HEK293T (cell line): ENCODE measurements around the gene SCAP.

Source experiments
- BHLHE40 ChIP-seq: fragments of 450-650 bp; IDR thresholded peaks from 2 replicates; pipeline ENCODE4 v1.6.1; 2016; ENCODE audit warnings: mild to moderate bottlenecking, moderate library complexity, borderline replicate concordance
- CTBP1 ChIP-seq: fragments of 450-650 bp; IDR thresholded peaks from 2 replicates; pipeline ENCODE4 v1.6.1; 2016; ENCODE audit warnings: borderline replicate concordance
- FOXK2 ChIP-seq: fragments of 450-650 bp; IDR thresholded peaks from 2 replicates; pipeline ENCODE4 v1.6.1; 2016; ENCODE audit warnings: mild to moderate bottlenecking
- FOXM1 ChIP-seq: fragments of 450-650 bp; IDR thresholded peaks from 2 replicates; pipeline ENCODE4 v1.6.1; 2017; ENCODE audit warnings: mild to moderate bottlenecking, borderline replicate concordance
- LEF1 ChIP-seq: fragments of 450-650 bp; IDR thresholded peaks from 2 replicates; pipeline ENCODE4 v1.6.1; 2017; ENCODE audit warnings: mild to moderate bottlenecking, borderline replicate concordance
- SP1 ChIP-seq: fragments of 450-650 bp; IDR thresholded peaks from 2 replicates; pipeline ENCODE4 v1.6.1; 2017
- TARDBP ChIP-seq: fragments of 450-650 bp; IDR thresholded peaks from 2 replicates; pipeline ENCODE4 v1.6.1; 2016
- ZNF384 ChIP-seq: fragments of 450-650 bp; IDR thresholded peaks from 2 replicates; pipeline ENCODE4 v1.6.1; 2016
- TF ChIP-seq, protein P1 (sequence below): fragments of 450-650 bp; IDR thresholded peaks from 2 replicates; pipeline ENCODE4 v1.6.1; 2016

DNA sequence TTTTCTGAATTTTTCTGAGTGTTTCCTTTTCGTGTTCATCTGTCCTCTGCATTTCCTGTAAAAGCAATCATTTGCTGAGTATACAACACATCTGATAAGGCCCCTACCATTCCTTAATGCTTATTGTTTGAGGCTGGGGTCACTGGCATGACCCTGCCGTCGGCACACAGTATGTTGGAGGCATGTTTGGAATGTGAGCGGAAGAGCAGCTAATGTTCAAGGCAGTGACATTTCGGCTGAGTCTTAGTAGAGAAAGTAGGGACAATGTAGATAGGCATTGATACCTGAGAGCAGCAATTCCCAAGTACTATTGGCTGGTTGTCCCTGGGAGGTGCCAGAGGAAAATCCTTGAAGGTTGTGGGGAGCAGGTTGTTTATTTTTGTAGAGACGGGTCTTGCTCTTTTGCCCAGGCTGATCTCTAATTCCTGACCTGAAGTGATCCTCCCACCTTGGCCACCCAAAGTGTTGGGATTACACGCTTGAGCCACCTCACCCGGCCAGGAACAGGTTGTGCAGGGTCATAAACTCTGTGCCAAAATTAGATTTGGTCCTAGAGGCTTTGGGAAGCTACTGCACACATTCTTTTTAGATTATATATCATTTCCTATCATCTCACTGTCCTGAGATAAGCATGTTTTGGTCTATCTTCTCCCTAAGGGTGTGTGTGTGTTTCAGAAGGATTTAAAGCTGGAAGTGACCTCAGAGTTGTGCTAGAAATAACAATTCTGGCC, 81.4 kb downstream of the SCAP start:
- TF ChIP-seq FOXM1, result no peak
- no peak for TF ChIP-seq BHLHE40
- TF ChIP-seq, protein P1, sequence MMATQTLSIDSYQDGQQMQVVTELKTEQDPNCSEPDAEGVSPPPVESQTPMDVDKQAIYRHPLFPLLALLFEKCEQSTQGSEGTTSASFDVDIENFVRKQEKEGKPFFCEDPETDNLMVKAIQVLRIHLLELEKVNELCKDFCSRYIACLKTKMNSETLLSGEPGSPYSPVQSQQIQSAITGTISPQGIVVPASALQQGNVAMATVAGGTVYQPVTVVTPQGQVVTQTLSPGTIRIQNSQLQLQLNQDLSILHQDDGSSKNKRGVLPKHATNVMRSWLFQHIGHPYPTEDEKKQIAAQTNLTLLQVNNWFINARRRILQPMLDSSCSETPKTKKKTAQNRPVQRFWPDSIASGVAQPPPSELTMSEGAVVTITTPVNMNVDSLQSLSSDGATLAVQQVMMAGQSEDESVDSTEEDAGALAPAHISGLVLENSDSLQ, result no peak
- TF ChIP-seq SP1, result no peak
- no peak for TF ChIP-seq TARDBP
- no peak for TF ChIP-seq FOXK2
- TF ChIP-seq LEF1, result no peak
- no peak for TF ChIP-seq ZNF384
- no peak for TF ChIP-seq CTBP1
